ENCODE results near the gene FMNL3.

Gene FMNL3

DNA sequence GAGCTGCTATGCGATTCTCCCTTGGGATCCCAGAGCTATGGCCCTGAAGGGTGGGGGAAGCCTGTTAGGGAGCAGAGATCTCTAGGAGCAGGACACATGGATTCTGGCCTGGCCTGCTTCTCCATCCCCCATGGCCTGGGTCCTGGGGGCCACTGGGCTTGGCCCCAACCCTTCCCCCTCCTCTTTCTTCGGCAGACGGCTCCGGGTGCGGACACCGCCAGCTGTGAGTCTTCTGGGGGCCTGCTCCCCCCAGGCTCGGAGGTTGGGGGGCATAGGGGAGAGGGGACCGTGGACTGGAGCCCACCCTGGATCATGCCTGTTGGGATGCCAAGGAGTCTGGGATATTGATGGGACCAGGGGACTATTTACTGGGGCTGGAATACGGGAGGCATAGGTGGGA lies 74.8 kb downstream of the FMNL3 start:
- CTCF ChIA-PET, result no interaction called here
- DNase-seq (ENCODE audit: low spot score), result no peak
- POLR2A ChIA-PET (ENCODE audit: low non-redundant PET), result no interaction called here
- TF ChIP-seq, protein P1, sequence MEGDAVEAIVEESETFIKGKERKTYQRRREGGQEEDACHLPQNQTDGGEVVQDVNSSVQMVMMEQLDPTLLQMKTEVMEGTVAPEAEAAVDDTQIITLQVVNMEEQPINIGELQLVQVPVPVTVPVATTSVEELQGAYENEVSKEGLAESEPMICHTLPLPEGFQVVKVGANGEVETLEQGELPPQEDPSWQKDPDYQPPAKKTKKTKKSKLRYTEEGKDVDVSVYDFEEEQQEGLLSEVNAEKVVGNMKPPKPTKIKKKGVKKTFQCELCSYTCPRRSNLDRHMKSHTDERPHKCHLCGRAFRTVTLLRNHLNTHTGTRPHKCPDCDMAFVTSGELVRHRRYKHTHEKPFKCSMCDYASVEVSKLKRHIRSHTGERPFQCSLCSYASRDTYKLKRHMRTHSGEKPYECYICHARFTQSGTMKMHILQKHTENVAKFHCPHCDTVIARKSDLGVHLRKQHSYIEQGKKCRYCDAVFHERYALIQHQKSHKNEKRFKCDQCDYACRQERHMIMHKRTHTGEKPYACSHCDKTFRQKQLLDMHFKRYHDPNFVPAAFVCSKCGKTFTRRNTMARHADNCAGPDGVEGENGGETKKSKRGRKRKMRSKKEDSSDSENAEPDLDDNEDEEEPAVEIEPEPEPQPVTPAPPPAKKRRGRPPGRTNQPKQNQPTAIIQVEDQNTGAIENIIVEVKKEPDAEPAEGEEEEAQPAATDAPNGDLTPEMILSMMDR (conservative IDR thresholded peaks at IDR 0.05; ENCODE audit: low read depth), result no peak
- H3K27ac ChIP-seq, result no peak overlapping the region

DNA sequence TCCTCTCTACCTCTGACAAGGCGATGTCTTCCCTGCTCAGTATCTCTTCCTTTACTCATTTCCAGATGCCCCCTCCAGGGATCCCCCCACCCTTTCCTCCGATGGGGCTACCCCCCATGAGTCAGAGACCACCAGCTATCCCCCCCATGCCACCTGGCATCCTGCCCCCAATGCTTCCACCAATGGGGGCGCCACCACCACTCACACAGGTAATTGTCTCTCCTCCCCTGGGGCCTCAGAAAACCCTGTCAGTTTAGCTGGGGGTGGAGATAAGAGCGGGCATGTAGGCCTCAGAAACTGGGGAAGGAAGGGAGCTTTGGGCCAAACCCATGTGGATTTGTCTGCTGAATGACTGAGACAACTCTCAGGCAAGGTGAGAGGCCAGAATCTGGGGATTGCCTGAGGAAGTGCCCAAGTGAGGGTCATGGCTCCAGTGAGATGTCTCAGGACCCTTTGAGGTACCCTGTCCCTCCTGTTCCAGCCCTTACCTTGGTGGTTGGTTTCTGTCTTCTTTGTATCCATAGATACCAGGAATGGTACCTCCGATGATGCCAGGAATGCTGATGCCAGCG lies 75.8 kb downstream of the FMNL3 start:
- CTCF ChIA-PET, result no interaction called here
- no peak for DNase-seq (ENCODE audit: low spot score)
- TF ChIP-seq, protein P1 (conservative IDR thresholded peaks at IDR 0.05; ENCODE audit: low read depth), result no peak
- POLR2A ChIA-PET (ENCODE audit: low non-redundant PET), result no interaction called here
- H3K27ac ChIP-seq, result no peak overlapping the region

DNA sequence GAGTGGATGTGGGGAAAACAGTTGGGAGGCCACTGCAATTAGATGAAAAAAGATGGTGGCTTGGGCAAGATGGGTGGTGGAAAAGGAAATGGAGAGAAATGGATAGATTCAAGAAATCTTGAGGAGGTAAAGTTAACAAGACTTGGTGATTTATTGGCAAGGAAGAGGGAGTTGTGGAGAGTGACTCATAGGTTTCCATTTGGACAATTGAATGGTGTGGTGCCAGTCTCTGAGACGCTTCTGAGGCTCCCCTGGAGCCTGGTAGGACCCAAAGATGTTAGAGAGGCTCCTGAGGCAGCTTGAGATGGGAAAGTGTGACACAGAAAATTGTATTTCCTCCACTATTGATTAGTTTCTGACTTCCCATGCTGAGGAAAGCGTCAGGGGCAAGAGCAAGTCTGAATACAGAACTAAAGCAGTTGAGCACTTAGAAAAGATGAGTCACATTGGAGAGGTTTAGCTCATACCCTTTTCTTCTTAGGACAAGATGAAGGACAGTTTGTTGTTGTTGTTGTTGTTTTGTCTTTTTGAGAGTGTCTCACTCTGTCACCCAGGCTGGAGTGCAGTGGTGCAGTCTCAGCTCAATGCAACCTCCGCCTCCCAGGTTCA lies 79.3 kb downstream of the FMNL3 start:
- CTCF ChIA-PET, result interaction anchor here (0.7 kb wide), 4 partner anchors 34 to 211 kb away, joined by 3 read pairs; no protein-coding TSS in a partner anchor
- peak; percentile 49 for DNase-seq (ENCODE audit: low spot score)
- no peak overlapping the region; the same call in 1 of the 2 replicates for H3K27ac ChIP-seq
- POLR2A ChIA-PET (ENCODE audit: low non-redundant PET), result no interaction called here
- TF ChIP-seq, protein P1 (conservative IDR thresholded peaks at IDR 0.05; ENCODE audit: low read depth), result no peak

- POLR2A ChIA-PET (ENCODE audit: low non-redundant PET), result no interaction called here
- TF ChIP-seq, protein P1 (conservative IDR thresholded peaks at IDR 0.05; ENCODE audit: low read depth), result no peak
Observed at GRCh38 chr12:49626836-49627235, 80.4 kb downstream of the FMNL3 start.

DNA sequence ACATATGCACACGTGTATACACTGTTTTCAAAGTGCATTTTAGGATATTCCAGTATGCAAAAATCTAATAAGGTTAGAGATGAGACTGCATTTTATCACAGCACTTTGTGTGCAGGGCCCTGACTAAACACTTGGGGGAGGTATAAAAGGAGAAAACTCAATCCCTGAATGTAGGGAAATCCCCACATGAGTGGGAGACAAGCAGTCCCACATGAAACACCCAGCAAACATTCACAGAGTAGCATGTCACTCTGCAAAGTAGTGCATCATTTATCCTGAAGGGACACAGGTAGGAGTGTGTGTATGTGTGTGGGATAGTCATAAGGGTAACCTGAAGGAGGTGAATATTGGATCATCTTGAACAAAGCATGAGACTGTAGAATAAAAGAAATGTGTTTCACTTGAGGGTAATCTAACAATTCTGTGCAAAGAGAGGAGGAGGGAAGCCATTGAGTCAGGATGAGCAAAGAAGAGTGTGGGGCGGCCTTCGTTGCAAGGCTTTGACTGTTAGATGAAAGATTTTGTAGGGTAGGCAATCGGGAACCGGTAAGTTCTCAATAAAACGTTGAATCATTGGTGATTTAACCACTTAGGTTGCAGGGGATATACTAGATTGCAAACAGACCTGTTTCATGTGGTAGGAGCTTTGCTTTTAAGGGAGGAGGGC lies 80.9 kb downstream of the FMNL3 start:
- ChIA-PET POLR2A (ENCODE audit: low non-redundant PET) (no interaction called here), CTCF (no interaction called here)
- DNase-seq (ENCODE audit: low spot score), result no peak
- no peak overlapping the region for H3K27ac ChIP-seq
- TF ChIP-seq, protein P1 (conservative IDR thresholded peaks at IDR 0.05; ENCODE audit: low read depth), result no peak

More at GRCh38 chr12:49626836-49627235, 80.4 kb downstream of the FMNL3 start:
- CTCF ChIA-PET, result no interaction called here
- no peak overlapping the region for H3K27ac ChIP-seq
- DNase-seq (ENCODE audit: low spot score), result no peak

DNA sequence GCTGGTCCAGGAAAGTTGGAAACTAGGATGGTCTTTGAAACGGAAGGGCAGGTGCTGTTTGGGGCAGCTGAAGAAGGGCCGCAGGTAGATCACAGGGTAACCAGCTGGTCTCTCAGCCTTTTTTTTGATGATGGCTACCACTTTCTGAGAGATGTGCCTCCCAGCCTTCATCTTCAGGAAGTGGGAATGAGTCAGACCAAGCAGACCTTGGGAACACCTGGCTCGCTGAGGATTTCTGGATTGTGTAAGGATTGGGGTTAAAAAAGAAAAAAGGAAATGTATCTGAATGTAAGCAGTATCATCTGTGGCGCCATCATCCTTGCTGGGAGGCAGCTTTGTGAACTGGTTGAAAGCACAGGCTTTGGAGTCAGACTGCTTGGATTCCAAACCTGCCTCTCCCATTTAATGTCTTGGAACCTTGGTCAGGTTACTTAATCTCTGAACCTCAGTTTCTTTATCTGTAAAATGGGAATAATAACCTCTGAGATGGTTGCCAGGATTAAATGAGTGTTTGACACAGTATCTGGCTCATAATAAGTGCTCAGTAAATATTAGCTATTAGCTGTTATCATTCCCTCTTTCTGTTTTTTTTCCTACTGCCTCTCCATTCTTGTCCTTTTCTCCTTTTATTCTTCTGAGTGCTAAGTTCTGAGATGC lies 82.2 kb downstream of the FMNL3 start:
- ChIA-PET CTCF (interaction anchor here (0.6 to 0.7 kb wide), 3 partner anchors 21 to 116 kb away, joined by 3 to 4 read pairs (median 4); partner anchors contain the start of gene TMBIM6), POLR2A (ENCODE audit: low non-redundant PET) (interaction anchor here (0.6 kb wide), 1 partner anchor 139 kb away, joined by 3 read pairs; no protein-coding TSS in a partner anchor)
- TF ChIP-seq, protein P1 (conservative IDR thresholded peaks at IDR 0.05; ENCODE audit: low read depth), result no peak
- peak overlapping the region; percentile 89 for H3K27ac ChIP-seq
- peak; percentile 85 for DNase-seq (ENCODE audit: low spot score)

Data from RWPE1 (cell line).